ENCODE results near the gene KDF1.

DNA sequence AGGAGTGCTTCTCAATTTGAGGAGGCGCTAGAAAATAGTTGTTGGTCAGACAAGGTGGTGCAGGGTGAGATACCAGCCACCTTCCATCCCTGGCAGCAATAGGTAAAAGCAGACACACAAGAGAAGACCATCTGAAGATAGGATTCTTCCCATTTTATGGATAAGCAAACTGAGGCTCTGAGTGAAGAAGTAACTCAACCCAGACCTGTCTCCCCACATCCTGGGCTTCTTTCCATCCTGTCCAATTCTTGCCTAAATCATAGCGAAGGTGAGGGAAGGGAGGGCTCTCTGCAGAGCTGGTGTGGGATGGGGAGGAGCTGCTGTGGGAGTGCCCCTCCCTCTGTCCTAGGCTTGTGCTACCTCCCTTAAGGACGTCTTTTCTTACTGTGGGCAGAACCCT is 11.3 kb upstream of the KDF1 start:
- TF ChIP-seq, protein P1, sequence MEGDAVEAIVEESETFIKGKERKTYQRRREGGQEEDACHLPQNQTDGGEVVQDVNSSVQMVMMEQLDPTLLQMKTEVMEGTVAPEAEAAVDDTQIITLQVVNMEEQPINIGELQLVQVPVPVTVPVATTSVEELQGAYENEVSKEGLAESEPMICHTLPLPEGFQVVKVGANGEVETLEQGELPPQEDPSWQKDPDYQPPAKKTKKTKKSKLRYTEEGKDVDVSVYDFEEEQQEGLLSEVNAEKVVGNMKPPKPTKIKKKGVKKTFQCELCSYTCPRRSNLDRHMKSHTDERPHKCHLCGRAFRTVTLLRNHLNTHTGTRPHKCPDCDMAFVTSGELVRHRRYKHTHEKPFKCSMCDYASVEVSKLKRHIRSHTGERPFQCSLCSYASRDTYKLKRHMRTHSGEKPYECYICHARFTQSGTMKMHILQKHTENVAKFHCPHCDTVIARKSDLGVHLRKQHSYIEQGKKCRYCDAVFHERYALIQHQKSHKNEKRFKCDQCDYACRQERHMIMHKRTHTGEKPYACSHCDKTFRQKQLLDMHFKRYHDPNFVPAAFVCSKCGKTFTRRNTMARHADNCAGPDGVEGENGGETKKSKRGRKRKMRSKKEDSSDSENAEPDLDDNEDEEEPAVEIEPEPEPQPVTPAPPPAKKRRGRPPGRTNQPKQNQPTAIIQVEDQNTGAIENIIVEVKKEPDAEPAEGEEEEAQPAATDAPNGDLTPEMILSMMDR (IDR thresholded peaks at IDR 0.05 in 2 of 3, conservative IDR thresholded peaks at IDR 0.05 in 1 of 3; ENCODE audit: borderline replicate concordance in 1 of 3, insufficient read depth in 1 of 3, low read depth in 2 of 3, low read length in 2 of 3) = no peak
- TF ChIP-seq RAD21 (IDR thresholded peaks at IDR 0.05; ENCODE audit: low read depth) = no peak
- TF ChIP-seq ZNF274 (IDR thresholded peaks at IDR 0.05; ENCODE audit: low read depth, low read length) = no peak
- TF ChIP-seq EZH2phosphoT487 (IDR thresholded peaks at IDR 0.05; ENCODE audit: borderline replicate concordance) = no peak
- TF ChIP-seq POLR2A (IDR thresholded peaks at IDR 0.05; ENCODE audit: borderline replicate concordance, extremely low read depth, insufficient read depth, insufficient read length) = no peak
- TF ChIP-seq EGR1 (IDR thresholded peaks at IDR 0.05; ENCODE audit: low read depth) = no peak
- no peak for TF ChIP-seq YY1 (IDR thresholded peaks at IDR 0.05; ENCODE audit: extremely low read depth, insufficient replicate concordance, low read depth, low read length)
- TF ChIP-seq EZH2 (IDR thresholded peaks at IDR 0.05) = no peak
- TF ChIP-seq POLR2AphosphoS5 (IDR thresholded peaks at IDR 0.05; ENCODE audit: low read depth, low read length) = no peak
- TF ChIP-seq, protein P2, sequence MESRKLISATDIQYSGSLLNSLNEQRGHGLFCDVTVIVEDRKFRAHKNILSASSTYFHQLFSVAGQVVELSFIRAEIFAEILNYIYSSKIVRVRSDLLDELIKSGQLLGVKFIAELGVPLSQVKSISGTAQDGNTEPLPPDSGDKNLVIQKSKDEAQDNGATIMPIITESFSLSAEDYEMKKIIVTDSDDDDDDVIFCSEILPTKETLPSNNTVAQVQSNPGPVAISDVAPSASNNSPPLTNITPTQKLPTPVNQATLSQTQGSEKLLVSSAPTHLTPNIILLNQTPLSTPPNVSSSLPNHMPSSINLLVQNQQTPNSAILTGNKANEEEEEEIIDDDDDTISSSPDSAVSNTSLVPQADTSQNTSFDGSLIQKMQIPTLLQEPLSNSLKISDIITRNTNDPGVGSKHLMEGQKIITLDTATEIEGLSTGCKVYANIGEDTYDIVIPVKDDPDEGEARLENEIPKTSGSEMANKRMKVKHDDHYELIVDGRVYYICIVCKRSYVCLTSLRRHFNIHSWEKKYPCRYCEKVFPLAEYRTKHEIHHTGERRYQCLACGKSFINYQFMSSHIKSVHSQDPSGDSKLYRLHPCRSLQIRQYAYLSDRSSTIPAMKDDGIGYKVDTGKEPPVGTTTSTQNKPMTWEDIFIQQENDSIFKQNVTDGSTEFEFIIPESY (IDR thresholded peaks at IDR 0.05; ENCODE audit: extremely low read depth, insufficient replicate concordance, low read length) = no peak
- TF ChIP-seq, protein P3, sequence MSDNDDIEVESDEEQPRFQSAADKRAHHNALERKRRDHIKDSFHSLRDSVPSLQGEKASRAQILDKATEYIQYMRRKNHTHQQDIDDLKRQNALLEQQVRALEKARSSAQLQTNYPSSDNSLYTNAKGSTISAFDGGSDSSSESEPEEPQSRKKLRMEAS (IDR thresholded peaks at IDR 0.05) = no peak
